B cell (primary cell): ENCODE data around the gene PPP2R3A. TPM values are rescaled to one million over a fixed set of nuclear protein-coding genes. Genes with fewer than 3 reads are reported as not detected.

ENCODE experiments used
- ATAC-seq: fragments of 200-7000 bp; cut with Tn5 transposase; one replicate; pipeline ENCODE4 v1.10.0; 2021; ENCODE audit warnings: low read depth, mild to moderate bottlenecking, moderate number of reproducible peaks, moderate library complexity
- CTCF ChIA-PET: fragments of 350-600 bp; sonication (Branson Sonifier 250); formaldehyde crosslinking; loops from one replicate; lab custom pipeline; 2021; ENCODE audit warnings: antibody characterized with exemption, inconsistent platforms; lab: Charles Lee
- POLR2A ChIA-PET: fragments of 350-600 bp; sonication (Branson Sonifier 250); formaldehyde crosslinking; loops from one replicate; lab custom pipeline; 2021; ENCODE audit warnings: antibody characterized with exemption; lab: Charles Lee
- DNase-seq: peaks from one replicate; pipeline ENCODE4 v3.0.0; 2013
- H2AFZ ChIP-seq: 2 replicates; pipeline ENCODE4 v1.6.1; 2012; ENCODE audit warnings: mild to moderate bottlenecking, low read depth, low read length; ENCODE audit not compliant: insufficient read depth, poor library complexity, severe bottlenecking
- H3K27ac ChIP-seq, 2 donors: 1 replicate in 1 of 2; 2 replicates in 1 of 2; pipeline ENCODE4 v1.5.1; 2012 to 2013; ENCODE audit warnings: low read length in 2 of 2, mild to moderate bottlenecking in 2 of 2, moderate library complexity in 1 of 2
- H3K27me3 ChIP-seq, 4 experiments: fragments of 200-600 bp in 1 of 4; sonication (generic) in 1 of 4; replicated peaks in 1 of 4; 1 replicate in 2 of 4; 2 replicates in 2 of 4; pipeline versions ENCODE4 v1.6.1 to v1.7.0; 2013 to 2016; ENCODE audit warnings: low read length in 3 of 4, mild to moderate bottlenecking in 2 of 4, mixed read lengths in 1 of 4, moderate library complexity in 1 of 4; ENCODE audit not compliant: insufficient read depth in 4 of 4, control insufficient read depth in 3 of 4; ENCODE audit errors: control extremely low read depth in 1 of 4
- H3K36me3 ChIP-seq, 2 experiments: replicated peaks in 1 of 2; 1 replicate in 1 of 2; 2 replicates in 1 of 2; pipeline versions ENCODE4 v1.6.1 to v1.7.1; 2013; ENCODE audit warnings: low read length in 1 of 2; ENCODE audit not compliant: insufficient read depth in 2 of 2, control insufficient read depth in 1 of 2; ENCODE audit errors: control extremely low read depth in 1 of 2, extremely low read depth in 1 of 2
- H3K4me1 ChIP-seq, 2 donors: fragments of 200-600 bp in 1 of 2; sonication (generic) in 1 of 2; 1 replicate in 1 of 2; 2 replicates in 1 of 2; pipeline versions ENCODE4 v1.5.1 to v1.6.1; 2013 to 2017; ENCODE audit warnings: low read length in 2 of 2; ENCODE audit not compliant: control insufficient read depth in 2 of 2, insufficient read depth in 2 of 2
- H3K4me2 ChIP-seq: replicated peaks from 2 replicates; pipeline ENCODE3; 2012; ENCODE audit warnings: mild to moderate bottlenecking, low read depth, low read length; ENCODE audit not compliant: poor library complexity, severe bottlenecking
- H3K4me3 ChIP-seq, 5 experiments: fragments of 200-600 bp in 1 of 5; sonication (generic) in 1 of 5; 1 replicate in 3 of 5; 2 replicates in 2 of 5; pipeline versions ENCODE4 v1.5.1 to v1.7.0; 2011 to 2016; ENCODE audit warnings: low read length in 4 of 5, mild to moderate bottlenecking in 4 of 5, low read depth in 2 of 5, control low read depth in 1 of 5, moderate library complexity in 1 of 5; ENCODE audit not compliant: insufficient read depth in 1 of 5; ENCODE audit errors: control extremely low read depth in 1 of 5, extremely low read depth in 1 of 5
- H3K79me2 ChIP-seq: fragments of 200-600 bp; sonication (generic); one replicate; pipeline ENCODE4 v1.6.0; 2016; ENCODE audit warnings: low read length; ENCODE audit not compliant: control insufficient read depth, insufficient read depth
- H3K9ac ChIP-seq: fragments of 200-600 bp; sonication (generic); 2 replicates; pipeline ENCODE4 v1.6.1; 2017; ENCODE audit warnings: mild to moderate bottlenecking, low read length, moderate library complexity
- H3K9me3 ChIP-seq, 3 donors: one replicate each; pipeline versions ENCODE4 v1.6.1 to v1.7.1; 2013; ENCODE audit warnings: low read length in 2 of 3; ENCODE audit not compliant: control insufficient read depth in 2 of 3, insufficient read depth in 1 of 3; ENCODE audit errors: control extremely low read depth in 1 of 3
- H4K20me1 ChIP-seq: 2 replicates; pipeline ENCODE4 v1.6.0; 2012; ENCODE audit warnings: mild to moderate bottlenecking, low read length; ENCODE audit not compliant: insufficient read depth, control insufficient read depth, poor library complexity, severe bottlenecking
- H3K27ac Mint-ChIP-seq: one replicate; pipeline ENCODE4 v1.8.0; 2021; ENCODE audit warnings: mixed read lengths
- H3K27me3 Mint-ChIP-seq: one replicate; pipeline ENCODE4 v1.8.0; 2021; ENCODE audit warnings: mixed read lengths
- H3K4me1 Mint-ChIP-seq: one replicate; pipeline ENCODE4 v1.8.0; 2021; ENCODE audit warnings: mixed read lengths
- H3K4me3 Mint-ChIP-seq: one replicate; pipeline ENCODE4 v1.8.0; 2021; ENCODE audit warnings: mixed read lengths
- H3K9me3 Mint-ChIP-seq: one replicate; pipeline ENCODE4 v1.8.0; 2022; ENCODE audit warnings: mixed read lengths; ENCODE audit not compliant: insufficient read depth
- CTCF ChIP-seq: fragments of 200-600 bp; IDR thresholded peaks from one replicate; pipeline ENCODE4 v1.8.0; 2022; ENCODE audit warnings: antibody characterized with exemption, mild to moderate bottlenecking
- EZH2 ChIP-seq: IDR thresholded peaks from 2 replicates; pipeline ENCODE4 v1.6.1; 2012; ENCODE audit warnings: borderline replicate concordance, low read depth, mild to moderate bottlenecking, moderate library complexity, low read length; ENCODE audit not compliant: insufficient read depth, poor library complexity, severe bottlenecking
- WGBS: methylation state at CpG from one replicate; pipeline ENCODE4 v1.1.5; 2013; ENCODE audit warnings: missing lambda C conversion rate; ENCODE audit not compliant: insufficient coverage; 5-methylcytosine and 5-hydroxymethylcytosine counted together
- intact Hi-C: fragments of 100-400 bp; cut with micrococcal nuclease; formaldehyde crosslinking; loops from one replicate; pipeline ENCODE4 v1.10.0; 2022
- polyA plus RNA-seq: library from polyadenylated mRNA; depleted of rRNA; stranded (reverse); fragments of >200 nt; gene quantifications from 2 replicates; pipeline ENCODE4 v1.2.3, GENCODE V29; 2012
- total RNA-seq, 2 donors: library from RNA; stranded (reverse); fragments of 120-200 nt in 1 of 2; gene quantifications; 1 replicate in 1 of 2; 2 replicates in 1 of 2; pipeline versions ENCODE4 v1.2.3 to v1.2.4, GENCODE V29; 2013 to 2022

PPP2R3A gene
- total and polyA plus RNA-seq, 2 donors (not counting 1 experiment from before 2014, with no cell fraction given) = 0.03 to 0.22 TPM

DNA sequence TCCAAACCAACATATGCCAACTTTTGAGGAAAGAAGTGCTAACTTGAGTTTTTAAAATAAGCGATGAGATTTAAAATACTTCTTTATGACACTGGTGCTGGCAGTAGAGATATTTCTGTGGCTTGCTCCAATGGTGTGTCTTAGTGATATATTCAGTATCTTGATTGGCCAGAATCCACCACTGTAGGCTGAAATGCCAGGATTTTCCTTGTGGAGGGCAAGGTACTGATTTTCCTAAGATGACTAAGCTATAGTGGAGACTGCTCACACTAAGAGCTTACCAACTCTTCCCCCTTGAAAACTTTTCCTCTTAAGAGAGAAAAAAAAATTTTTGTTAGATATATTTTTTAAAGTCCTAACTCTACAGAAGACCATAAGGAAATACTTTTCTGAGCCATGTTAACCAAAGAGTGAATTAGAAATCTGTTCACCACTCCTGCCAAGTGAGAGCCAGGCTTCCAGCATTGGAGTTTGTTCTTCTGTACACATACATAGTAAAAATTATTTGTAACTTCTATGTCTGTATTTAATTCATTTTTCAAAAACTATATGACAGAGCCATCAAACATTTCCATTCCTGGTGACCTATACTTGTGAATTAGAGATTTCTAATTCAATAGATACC is 109.1 kb downstream of the PPP2R3A start:
- Histone ChIP-seq H3K79me2 (no peaks in the 10 kb centered on the region), H3K27ac (no peak overlapping the region), H3K4me3 (no peak overlapping the region), H2AFZ (no peak overlapping the region), H3K9ac (no peak overlapping the region), H4K20me1 (no peaks in the 10 kb centered on the region), H3K4me2 (no peak overlapping the region), H3K36me3 (no peaks in the 10 kb centered on the region), H3K4me1 (no peaks in the 10 kb centered on the region), H3K27me3 (no peaks in the 10 kb centered on the region), H3K9me3 (no peaks in the 10 kb centered on the region)
- TF ChIP-seq CTCF (no peak), EZH2 (no peak)
- Mint-ChIP-seq H3K4me3 (no peak overlapping the region), H3K9me3 (no peaks in the 10 kb centered on the region), H3K4me1 (no peaks in the 10 kb centered on the region), H3K27me3 (peaks cover 4% of the 10 kb centered on the region), H3K27ac (no peak overlapping the region)
- WGBS = no CpG with 5 or more reads among the region's 1 CpG
- ATAC-seq (no peak), DNase-seq (no peak)
- POLR2A ChIA-PET = interaction anchor here (0.5 kb wide), 1 partner anchor 288 kb away, joined by 11 read pairs; no protein-coding TSS in a partner anchor
- CTCF ChIA-PET = interaction anchor here (0.6 to 6.4 kb wide), 15 partner anchors 25 to 1871 kb away, joined by 3 to 147 read pairs (median 3); partner anchors contain the start of genes NCK1, PCCB and STAG1
- intact Hi-C loops = loop anchor here (1.0 to 10.0 kb wide), 9 partner anchors 123 to 1900 kb away; partner anchors contain the start of genes MSL2, NCK1, PCCB and STAG1

DNA sequence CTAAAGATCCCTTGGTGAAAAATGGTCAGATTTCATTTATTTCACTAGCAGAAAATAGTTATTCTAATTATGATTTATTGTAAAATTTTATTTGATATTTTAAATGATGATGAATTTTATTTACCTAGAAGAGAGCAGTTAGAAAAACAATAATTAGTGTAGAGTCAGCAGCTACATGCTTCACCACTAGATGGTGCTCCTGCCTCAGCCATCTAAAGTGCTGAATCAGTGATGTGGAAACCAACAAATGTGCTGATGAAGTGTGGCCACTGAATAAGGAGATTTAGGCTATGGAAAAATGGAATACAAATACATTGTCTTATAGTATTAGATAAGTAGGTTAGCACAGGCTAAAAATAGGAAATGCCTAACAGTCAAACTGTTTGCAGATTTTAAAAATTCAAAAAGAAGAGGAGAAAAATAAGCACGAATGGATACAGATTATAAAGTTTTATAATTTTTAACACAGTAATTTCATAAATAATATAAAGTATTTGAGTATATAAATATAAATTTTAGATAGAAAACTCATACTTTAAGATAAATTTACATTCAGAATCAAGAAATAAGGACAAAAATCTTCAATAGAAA is 109.8 kb downstream of the PPP2R3A start:
- no peak overlapping the region for H2AFZ ChIP-seq
- intact Hi-C loops = loop anchor here (1.0 to 10.0 kb wide), 9 partner anchors 122 to 1899 kb away; partner anchors contain the start of genes MSL2, NCK1, PCCB and STAG1
- no peaks in the 10 kb centered on the region for H3K79me2 ChIP-seq
- no peaks in the 10 kb centered on the region for H4K20me1 ChIP-seq
- TF ChIP-seq CTCF (peak; percentile 99), EZH2 (no peak)
- no peaks in the 10 kb centered on the region for H3K36me3 ChIP-seq
- H3K27ac ChIP-seq = no peak overlapping the region
- H3K9me3 Mint-ChIP-seq = no peaks in the 10 kb centered on the region
- H3K4me1 Mint-ChIP-seq = no peaks in the 10 kb centered on the region
- DNase-seq (peak; percentile 81), ATAC-seq (peak; percentile 64)
- no peaks in the 10 kb centered on the region for H3K4me1 ChIP-seq
- H3K9me3 ChIP-seq = no peaks in the 10 kb centered on the region
- POLR2A ChIA-PET = interaction anchor here (0.5 kb wide), 1 partner anchor 287 kb away, joined by 11 read pairs; no protein-coding TSS in a partner anchor
- no CpG with 5 or more reads among the region's 1 CpG for WGBS
- peaks cover 4% of the 10 kb centered on the region for H3K27me3 Mint-ChIP-seq
- no peak overlapping the region for H3K4me3 Mint-ChIP-seq
- CTCF ChIA-PET = interaction anchor here (0.6 to 6.4 kb wide), 14 partner anchors 25 to 1871 kb away, joined by 3 to 147 read pairs (median 4); partner anchors contain the start of genes MSL2, NCK1, PCCB and STAG1
- no peak overlapping the region for H3K4me2 ChIP-seq
- H3K27me3 ChIP-seq = no peaks in the 10 kb centered on the region
- no peak overlapping the region for H3K4me3 ChIP-seq
- H3K27ac Mint-ChIP-seq = no peak overlapping the region
- no peak overlapping the region for H3K9ac ChIP-seq
